ENCODE results near the gene ADAMTS2. TPM values are rescaled to one million over a fixed set of nuclear protein-coding genes. Genes with fewer than 3 reads are reported as not detected.

Gene ADAMTS2
- polyA plus RNA-seq, 1 experiment = 129 TPM

- ChIA-PET POLR2A (no interaction called here), CTCF (interaction anchor here (1.0 kb wide), 1 partner anchor 11 kb away, joined by 5 read pairs; no protein-coding TSS in a partner anchor)
- peaks cover 5% of the 10 kb centered on the region for H3K27me3 ChIP-seq (ENCODE audit: control insufficient read depth, insufficient read depth, low read length)
- H3K36me3 ChIP-seq (ENCODE audit: control insufficient read depth, insufficient read depth, low read length) = no peaks in the 10 kb centered on the region
- no peak for DNase-seq (ENCODE audit: low read depth)
- TF ChIP-seq CTCF (IDR thresholded peaks at IDR 0.05; ENCODE audit: insufficient read depth, low read depth, low read length) = no peak
- no peak overlapping the region for H3K4me3 ChIP-seq (ENCODE audit: low read depth, low read length)
Measured at GRCh38 chr5:179354305-179354882, 9.1 kb upstream of the ADAMTS2 start.

DNA sequence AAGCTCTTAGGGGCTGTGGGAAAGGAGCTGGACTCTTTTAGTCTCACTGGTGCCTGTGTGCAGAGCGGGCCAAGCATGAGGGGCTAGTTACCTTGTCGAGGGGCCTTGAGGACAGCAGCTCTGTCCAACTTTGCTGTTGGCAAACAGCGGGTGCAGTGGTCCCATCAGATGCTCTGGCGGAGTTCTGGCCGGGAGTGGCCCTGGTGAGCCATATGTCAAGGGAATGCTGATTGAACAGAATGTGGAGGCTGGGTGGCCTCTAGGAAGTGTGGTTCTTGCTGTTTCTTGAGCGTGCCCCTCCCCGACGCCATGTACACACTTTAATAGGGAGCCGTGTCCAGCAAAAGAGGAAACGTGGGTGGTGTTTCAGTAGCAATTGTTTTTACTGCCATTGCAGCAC is 3.6 kb upstream of the ADAMTS2 start:
- CTCF ChIA-PET = no interaction called here
- POLR2A ChIA-PET = no interaction called here
- TF ChIP-seq CTCF (IDR thresholded peaks at IDR 0.05; ENCODE audit: insufficient read depth, low read depth, low read length) = no peak
- DNase-seq (ENCODE audit: low read depth) = no peak
- Histone ChIP-seq H3K27me3 (ENCODE audit: control insufficient read depth, insufficient read depth, low read length) (peaks cover 3% of the 10 kb centered on the region; the same call in 1 of the 2 replicates), H3K36me3 (ENCODE audit: control insufficient read depth, insufficient read depth, low read length) (no peaks in the 10 kb centered on the region), H3K4me3 (ENCODE audit: low read depth, low read length) (no peak overlapping the region)

- POLR2A ChIA-PET = no interaction called here
- Histone ChIP-seq H3K36me3 (ENCODE audit: control insufficient read depth, insufficient read depth, low read length) (no peaks in the 10 kb centered on the region), H3K4me3 (ENCODE audit: low read depth, low read length) (no peak overlapping the region), H3K27me3 (ENCODE audit: control insufficient read depth, insufficient read depth, low read length) (peaks cover 3% of the 10 kb centered on the region; the same call in 1 of the 2 replicates)
- TF ChIP-seq CTCF (IDR thresholded peaks at IDR 0.05; ENCODE audit: insufficient read depth, low read depth, low read length) = no peak
- CTCF ChIA-PET = interaction anchor here (1.2 to 2.2 kb wide), 2 partner anchors 10 to 56 kb away, joined by 4 to 6 read pairs; no protein-coding TSS in a partner anchor
- DNase-seq (ENCODE audit: low read depth) = no peak
Measured at GRCh38 chr5:179348011-179348530, 2.8 kb upstream of the ADAMTS2 start.

- CTCF ChIA-PET = interaction anchor here (1.2 to 2.2 kb wide), 2 partner anchors 10 to 57 kb away, joined by 4 to 6 read pairs; no protein-coding TSS in a partner anchor
Measured at GRCh38 chr5:179347581-179347980, 2.3 kb upstream of the ADAMTS2 start.

More at GRCh38 chr5:179347581-179347980, 2.3 kb upstream of the ADAMTS2 start:
- POLR2A ChIA-PET = no interaction called here
- DNase-seq (ENCODE audit: low read depth) = no peak
- no peak for TF ChIP-seq CTCF (IDR thresholded peaks at IDR 0.05; ENCODE audit: insufficient read depth, low read depth, low read length)
- no peaks in the 10 kb centered on the region for H3K36me3 ChIP-seq (ENCODE audit: control insufficient read depth, insufficient read depth, low read length)
- H3K27me3 ChIP-seq (ENCODE audit: control insufficient read depth, insufficient read depth, low read length) = peaks cover 3% of the 10 kb centered on the region; the same call in 1 of the 2 replicates
- no peak overlapping the region for H3K4me3 ChIP-seq (ENCODE audit: low read depth, low read length)
